Epithelial cell of esophagus (primary cell): ENCODE measurements around the gene TMEM169.
A peak's percentile ranks its signal among the peaks of the same experiment; 100 is the strongest.
"Not testable (repeated sequence)": the region's sequence is repeated elsewhere in the genome, so short reads cannot be mapped to it uniquely, and the experiment has no call there.

Source experiments
- DNase-seq: peaks from one replicate; pipeline ENCODE4 v3.0.0; 2010; ENCODE audit warnings: low read depth
- H3K4me3 ChIP-seq: 2 replicates; pipeline ENCODE4 v1.5.1; 2011; ENCODE audit warnings: mild to moderate bottlenecking, low read length, control low read depth
- CTCF ChIP-seq: IDR thresholded peaks from 2 replicates; pipeline ENCODE4 v1.5.1; 2011; ENCODE audit warnings: low read depth, mild to moderate bottlenecking, low read length, control low read depth, inconsistent platforms; ENCODE audit not compliant: insufficient read depth; ENCODE audit errors: missing control alignments

The TMEM169 gene

DNA sequence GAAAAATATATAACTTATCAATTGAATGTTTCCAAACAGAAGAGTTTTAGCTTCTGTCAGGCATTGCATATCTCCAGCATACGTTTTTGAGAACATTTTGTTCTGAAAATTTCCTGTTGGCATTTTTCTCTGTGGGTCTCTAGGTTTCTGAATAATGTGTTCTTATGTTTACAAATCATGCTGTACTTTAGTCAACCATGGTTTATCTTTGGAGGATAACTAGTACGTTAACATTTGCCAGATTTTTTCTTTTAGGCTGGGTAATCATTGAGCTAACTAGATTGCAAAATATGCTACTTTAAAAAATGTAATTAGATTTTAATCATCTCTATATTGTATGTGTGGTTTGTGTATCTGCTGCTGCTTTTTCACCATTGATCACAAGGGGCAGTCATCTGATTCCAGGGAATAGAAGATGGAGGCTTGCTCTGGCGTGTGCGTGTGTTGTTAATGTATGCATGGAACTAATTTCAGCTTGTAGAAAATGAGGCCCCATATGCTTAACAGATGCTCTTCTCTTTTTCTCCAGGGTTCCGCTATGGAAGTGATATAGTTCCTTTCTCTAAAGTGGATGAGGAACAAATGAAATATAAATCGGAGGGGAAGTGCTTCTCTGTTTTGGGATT is 48.7 kb downstream of the TMEM169 start:
- DNase-seq = no peak
- no peak overlapping the region for H3K4me3 ChIP-seq
- no peak for TF ChIP-seq CTCF

- no peak overlapping the region for H3K4me3 ChIP-seq
- no peak for DNase-seq
- TF ChIP-seq CTCF = no peak
These were observed 49.6 kb downstream of the TMEM169 start for GRCh38 chr2:216131175-216131926.

DNA sequence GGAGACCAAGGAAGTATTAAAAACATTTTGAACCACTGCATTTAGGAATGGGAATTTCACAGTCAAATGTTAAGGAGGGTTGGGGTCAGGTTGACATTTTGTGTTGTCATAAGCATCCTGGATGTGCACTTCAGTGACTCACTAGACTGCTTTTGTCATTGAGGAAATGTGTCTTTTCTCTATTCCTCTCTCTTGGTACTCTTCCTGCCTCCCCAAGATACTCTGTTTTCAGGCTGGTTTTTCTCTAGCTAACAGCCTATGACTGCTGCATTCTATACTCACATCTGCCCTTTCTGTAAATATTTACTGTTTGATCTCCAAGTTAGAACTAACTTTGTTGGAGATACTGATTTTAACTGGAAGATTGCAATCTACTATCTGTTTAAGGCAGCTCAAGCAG is 50.9 kb downstream of the TMEM169 start:
- no peak for DNase-seq
- no peak for TF ChIP-seq CTCF
- H3K4me3 ChIP-seq = no peak overlapping the region

- DNase-seq = no peak
- H3K4me3 ChIP-seq = no peak overlapping the region
- TF ChIP-seq CTCF = no peak
These were observed 51.7 kb downstream of the TMEM169 start for GRCh38 chr2:216133397-216133796.

- DNase-seq = no peak
- H3K4me3 ChIP-seq = no peak overlapping the region
- no peak for TF ChIP-seq CTCF
These were observed 53.3 kb downstream of the TMEM169 start for GRCh38 chr2:216134958-216135541.

DNA sequence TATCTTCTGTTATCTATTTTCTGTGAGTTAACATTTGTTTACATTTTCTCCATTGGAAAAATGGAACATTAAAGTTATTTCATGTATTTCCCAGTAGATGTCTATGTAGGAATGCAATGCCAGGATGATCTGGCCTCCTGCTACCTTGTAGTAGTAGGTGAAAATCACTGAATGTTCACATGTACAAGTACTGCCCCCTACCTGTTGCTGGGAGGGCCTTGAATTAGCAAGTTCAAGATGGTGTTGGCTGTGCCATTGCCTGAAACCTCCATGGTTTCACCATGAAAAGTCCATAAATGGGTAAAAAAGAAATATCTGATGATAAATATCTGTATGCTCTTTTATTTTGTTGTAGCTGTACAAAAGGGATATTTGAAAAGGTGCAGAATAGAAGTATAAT is 58.2 kb downstream of the TMEM169 start:
- H3K4me3 ChIP-seq = no peak overlapping the region
- peak; percentile 34 for TF ChIP-seq CTCF
- peak; percentile 35 for DNase-seq

DNA sequence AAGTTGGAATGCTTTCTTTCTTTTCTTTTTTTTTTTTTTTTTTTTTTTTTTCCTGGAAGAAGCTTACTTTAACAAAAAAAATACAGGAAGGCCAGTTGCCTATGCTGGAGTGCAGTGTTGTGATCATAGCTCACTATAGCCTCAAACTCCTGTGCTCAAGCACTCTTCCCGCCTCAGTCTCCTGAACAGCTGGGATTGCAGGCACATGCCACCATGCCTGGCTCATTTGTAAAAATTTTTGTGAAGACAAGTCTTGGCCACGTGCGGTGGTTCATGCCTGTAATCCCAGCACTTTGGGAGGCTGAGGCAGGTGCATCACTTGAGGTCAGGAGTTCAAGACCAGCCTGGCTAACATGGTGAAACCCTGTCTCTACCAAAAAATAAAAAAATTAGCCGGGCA is 59.8 kb downstream of the TMEM169 start:
- not testable (repeated sequence) for DNase-seq, H3K4me3 ChIP-seq
